IMR-90 (cell line): Measurements from ENCODE around the gene DPP6. TPM values are rescaled to one million over a fixed set of nuclear protein-coding genes. Genes with fewer than 3 reads are reported as not detected.

Experiments
- ATAC-seq: fragments of 200-7000 bp; cut with Tn5 transposase; 2 replicates; pipeline ENCODE4 v1.9.1; 2020; ENCODE audit warnings: low read depth, mild to moderate bottlenecking, moderate library complexity
- BruUV-seq: library from RNA; stranded (reverse); fragments of 400-500 nt; replicated peaks from 2 replicates; lab custom pipeline; 2021; lab: Mats Ljungman, UMichigan
- CTCF ChIA-PET: fragments of 300-600 bp; formaldehyde crosslinking; extraction: SDS; loops from one replicate; lab custom pipeline; 2021; ENCODE audit warnings: antibody characterized with exemption; lab: Yijun Ruan, JAX
- POLR2A ChIA-PET: fragments of 300-600 bp; sonication (Branson Sonifier 250); formaldehyde crosslinking; loops from one replicate; lab custom pipeline; 2022; ENCODE audit warnings: antibody characterized with exemption; ENCODE audit not compliant: unreplicated experiment; lab: Charles Lee
- DNase-seq: peaks from one replicate; pipeline ENCODE4 v3.0.0; 2013
- H2AFZ ChIP-seq: replicated peaks from 2 replicates; pipeline ENCODE3; 2013; ENCODE audit warnings: low read length, mild to moderate bottlenecking; ENCODE audit not compliant: poor library complexity
- H2AK5ac ChIP-seq: 2 replicates; pipeline ENCODE4 v1.6.1; 2013; ENCODE audit warnings: low read depth, low read length, inconsistent platforms
- H2AK9ac ChIP-seq: replicated peaks from 2 replicates; pipeline ENCODE3; 2013; ENCODE audit warnings: mild to moderate bottlenecking, low read depth, low read length, moderate library complexity; ENCODE audit not compliant: poor library complexity
- H2BK120ac ChIP-seq: 2 replicates; pipeline ENCODE4 v1.6.1; 2013; ENCODE audit warnings: low read depth, low read length, inconsistent platforms
- H2BK15ac ChIP-seq: 3 replicates; pipeline ENCODE4 v1.6.1; 2013; ENCODE audit warnings: low read depth, low read length, inconsistent platforms
- H2BK20ac ChIP-seq: 2 replicates; pipeline ENCODE4 v1.6.1; 2013; ENCODE audit warnings: low read depth, mild to moderate bottlenecking, inconsistent platforms, low read length, moderate library complexity
- H2BK5ac ChIP-seq: 2 replicates; pipeline ENCODE4 v1.6.1; 2013; ENCODE audit warnings: mild to moderate bottlenecking, low read depth, low read length, inconsistent platforms; ENCODE audit not compliant: poor library complexity, severe bottlenecking
- H3K14ac ChIP-seq: replicated peaks from 2 replicates; pipeline ENCODE4 v1.6.1; 2013; ENCODE audit warnings: low read depth, low read length, inconsistent platforms
- H3K18ac ChIP-seq: 2 replicates; pipeline ENCODE4 v1.6.1; 2013; ENCODE audit warnings: low read depth, low read length, control low read depth
- H3K23ac ChIP-seq: 2 replicates; pipeline ENCODE4 v1.6.1; 2013; ENCODE audit warnings: low read depth, low read length, inconsistent platforms
- H3K27ac ChIP-seq: 2 replicates; pipeline ENCODE4 v1.5.1; 2013; ENCODE audit warnings: mild to moderate bottlenecking, control low read depth, low read length; ENCODE audit not compliant: insufficient read depth
- H3K27me3 ChIP-seq: 2 replicates; pipeline ENCODE4 v1.6.1; 2013; ENCODE audit warnings: low read length; ENCODE audit not compliant: control insufficient read depth, insufficient read depth
- H3K36me3 ChIP-seq: 2 replicates; pipeline ENCODE4 v1.6.1; 2013; ENCODE audit warnings: low read length, mixed read lengths; ENCODE audit not compliant: control insufficient read depth, insufficient read depth
- H3K4ac ChIP-seq: 2 replicates; pipeline ENCODE4 v1.6.1; 2013; ENCODE audit warnings: low read depth, low read length, inconsistent platforms
- H3K4me1 ChIP-seq: 2 replicates; pipeline ENCODE4 v1.6.1; 2013; ENCODE audit warnings: low read length, mixed read lengths; ENCODE audit not compliant: control insufficient read depth, insufficient read depth
- H3K4me2 ChIP-seq: 2 replicates; pipeline ENCODE4 v1.6.1; 2013; ENCODE audit warnings: low read depth, mild to moderate bottlenecking, control low read depth, low read length, moderate library complexity
- H3K4me3 ChIP-seq: 2 replicates; pipeline ENCODE4 v1.5.1; 2013; ENCODE audit warnings: low read depth, mild to moderate bottlenecking, control low read depth, low read length, moderate library complexity; ENCODE audit not compliant: insufficient read depth
- H3K56ac ChIP-seq: 2 replicates; pipeline ENCODE4 v1.6.1; 2013; ENCODE audit warnings: low read length, inconsistent platforms; ENCODE audit not compliant: insufficient read depth; ENCODE audit errors: extremely low read depth
- H3K79me1 ChIP-seq, 2 experiments: 2 replicates each; pipeline ENCODE4 v1.6.1; 2013; ENCODE audit warnings: low read length in 2 of 2, inconsistent platforms in 1 of 2, low read depth in 1 of 2
- H3K9ac ChIP-seq: 2 replicates; pipeline ENCODE4 v1.6.1; 2013; ENCODE audit warnings: low read depth, low read length, control low read depth
- H3K9me1 ChIP-seq: 2 replicates; pipeline ENCODE4 v1.6.1; 2013; ENCODE audit warnings: low read length, inconsistent platforms; ENCODE audit not compliant: insufficient read depth
- H3K9me3 ChIP-seq: 2 replicates; pipeline ENCODE4 v1.6.1; 2013; ENCODE audit warnings: low read length; ENCODE audit not compliant: control insufficient read depth, insufficient read depth
- H4K20me1 ChIP-seq: 2 replicates; pipeline ENCODE4 v1.6.1; 2013; ENCODE audit warnings: low read length, inconsistent platforms; ENCODE audit not compliant: insufficient read depth
- H4K5ac ChIP-seq: 2 replicates; pipeline ENCODE4 v1.6.1; 2013; ENCODE audit warnings: mild to moderate bottlenecking, low read depth, low read length, control low read depth
- H4K8ac ChIP-seq, 2 experiments: 2 replicates each; pipeline ENCODE4 v1.6.1; 2013; ENCODE audit warnings: low read depth in 2 of 2, low read length in 2 of 2, control low read depth in 1 of 2, inconsistent platforms in 1 of 2
- H4K91ac ChIP-seq: 2 replicates; pipeline ENCODE4 v1.6.1; 2013; ENCODE audit warnings: low read depth, low read length, inconsistent platforms; ENCODE audit not compliant: insufficient read depth
- BHLHE40 ChIP-seq: fragments of 150-350 bp; IDR thresholded peaks from 2 replicates; pipeline ENCODE4 v1.6.1; 2016; ENCODE audit warnings: mild to moderate bottlenecking, low read depth, low read length
- CEBPB ChIP-seq: IDR thresholded peaks from 2 replicates; pipeline ENCODE4 v1.6.1; 2012; ENCODE audit warnings: low read depth, low read length, improper control_type of control experiment
- CHD1 ChIP-seq: IDR thresholded peaks from 2 replicates; pipeline ENCODE4 v1.6.1; 2012; ENCODE audit warnings: low read depth, low read length, improper control_type of control experiment
- FOS ChIP-seq: fragments of 150-350 bp; IDR thresholded peaks from 2 replicates; pipeline ENCODE4 v1.6.1; 2016; ENCODE audit warnings: low read depth, low read length
- MAFK ChIP-seq: IDR thresholded peaks from 2 replicates; pipeline ENCODE4 v1.6.1; 2012; ENCODE audit warnings: low read depth, low read length, improper control_type of control experiment
- MAZ ChIP-seq: IDR thresholded peaks from 2 replicates; pipeline ENCODE4 v1.6.1; 2012; ENCODE audit warnings: low read depth, mild to moderate bottlenecking, low read length, improper control_type of control experiment, moderate library complexity, borderline replicate concordance
- MXI1 ChIP-seq: IDR thresholded peaks from 2 replicates; pipeline ENCODE4 v1.6.1; 2012; ENCODE audit warnings: low read depth, mild to moderate bottlenecking, low read length, moderate library complexity, borderline replicate concordance
- NFE2L2 ChIP-seq: fragments of 150-350 bp; IDR thresholded peaks from 2 replicates; pipeline ENCODE4 v1.6.1; 2016; ENCODE audit warnings: low read depth, mild to moderate bottlenecking, low read length
- POLR2A ChIP-seq: IDR thresholded peaks from 2 replicates; pipeline ENCODE4 v1.6.1; 2012; ENCODE audit warnings: mild to moderate bottlenecking, low read depth, low read length
- RAD21 ChIP-seq: IDR thresholded peaks from 2 replicates; pipeline ENCODE4 v1.6.1; 2012; ENCODE audit warnings: low read length, improper control_type of control experiment
- RCOR1 ChIP-seq: IDR thresholded peaks from 2 replicates; pipeline ENCODE4 v1.6.1; 2012; ENCODE audit warnings: mild to moderate bottlenecking, low read length, improper control_type of control experiment; ENCODE audit not compliant: insufficient replicate concordance
- RFX5 ChIP-seq: IDR thresholded peaks from 2 replicates; pipeline ENCODE4 v1.8.0; 2012; ENCODE audit warnings: low read depth, mild to moderate bottlenecking, low read length, moderate library complexity
- SMC3 ChIP-seq: fragments of 150-350 bp; IDR thresholded peaks from 2 replicates; pipeline ENCODE4 v1.6.1; 2016; ENCODE audit warnings: low read depth, mild to moderate bottlenecking, antibody characterized with exemption, low read length, moderate library complexity
- WGBS, 2 experiments: methylation state at CpG; one replicate each; pipeline versions ENCODE4 v1.1.5 to v1.1.7; 2013; ENCODE audit warnings: missing lambda C conversion rate in 2 of 2; ENCODE audit not compliant: insufficient read length in 1 of 2; ENCODE audit errors: extremely low coverage in 2 of 2; 5-methylcytosine and 5-hydroxymethylcytosine counted together
- dilution Hi-C: fragments of 300-500 bp; cut with HindIII; formaldehyde crosslinking; loops from one replicate; pipeline ENCODE4 v1.14.3; 2018; ENCODE audit warnings: low sequenced_read_pairs; ENCODE audit not compliant: unreplicated experiment
- in situ Hi-C: fragments of 300-500 bp; cut with MboI; formaldehyde crosslinking; loops from 3 replicates; pipeline ENCODE4 v1.14.3; 2019; ENCODE audit warnings: low sequenced_read_pairs, inconsistent platforms, mixed read lengths
- intact Hi-C: fragments of 100-400 bp; cut with micrococcal nuclease; formaldehyde crosslinking; loops from 2 replicates; pipeline ENCODE4 v1.10.0; 2022
- polyA plus RNA-seq, 3 experiments: library from polyadenylated mRNA; depleted of rRNA; stranded (reverse); fragments of >200 nt; gene quantifications; 2 replicates each; pipeline ENCODE4 v1.2.3, GENCODE V29; 2012; ENCODE audit warnings: low replicate concordance in 1 of 3
- total RNA-seq: library from RNA; depleted of rRNA; stranded (reverse); fragments of >200 nt; gene quantifications from 2 replicates; pipeline ENCODE4 v1.2.3, GENCODE V29; 2012
- TF ChIP-seq, protein P1 (sequence below): conservative IDR thresholded peaks from 2 replicates; pipeline ENCODE4 v1.5.1; 2012; ENCODE audit warnings: mild to moderate bottlenecking, low read depth, low read length, improper control_type of control experiment
- TF ChIP-seq, protein P2 (sequence below): fragments of 150-350 bp; IDR thresholded peaks from 2 replicates; pipeline ENCODE4 v1.6.1; 2017; ENCODE audit warnings: mild to moderate bottlenecking, antibody characterized with exemption, low read length, low read depth
- TF ChIP-seq, protein P3 (sequence below): fragments of 150-350 bp; IDR thresholded peaks from 2 replicates; pipeline ENCODE4 v1.6.1; 2016; ENCODE audit warnings: low read depth, mild to moderate bottlenecking, low read length, moderate library complexity, borderline replicate concordance

The DPP6 gene
- total and polyA plus RNA-seq, 2 of the 4 experiments (the other 2 are of a cell fraction): not detected

DNA sequence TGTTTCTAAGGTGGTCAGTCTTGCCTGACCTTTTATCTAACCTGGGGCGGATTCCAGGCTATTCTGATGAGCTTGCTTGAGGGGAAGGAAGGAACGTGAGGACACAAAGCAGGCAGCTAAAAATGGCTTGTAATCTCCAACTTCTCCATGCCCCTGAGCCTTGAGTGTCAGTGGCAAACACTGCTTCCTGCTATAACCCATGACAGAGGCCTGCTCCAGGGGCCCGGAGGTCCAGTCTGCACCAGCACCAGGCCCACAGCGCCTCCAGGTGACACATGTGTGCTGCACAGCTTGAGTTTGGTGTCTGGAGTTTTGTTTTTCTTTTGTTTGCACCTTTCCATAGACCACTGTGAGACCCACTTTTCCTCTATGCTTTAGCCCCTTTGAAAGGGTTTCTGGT is 742.8 kb downstream of the DPP6 start:
- intact Hi-C loops: no loop called here

More for the DNA sequence above, 742.8 kb downstream of the DPP6 start:
- no peaks in the 10 kb centered on the region for H3K27me3 ChIP-seq
- in situ Hi-C loops (no loop called here), dilution Hi-C loops (no loop called here)
- no peak overlapping the region for H3K4ac ChIP-seq
- no peak overlapping the region for H2AFZ ChIP-seq
- no peak overlapping the region for H2AK9ac ChIP-seq
- H3K79me1 ChIP-seq: no peaks in the 10 kb centered on the region
- 0% methylated on average over 1 of the region's 4 CpGs; no CpG with 5 or more reads in 1 of the 2 experiments for WGBS, 2 experiments
- no TSS peak for BruUV-seq
- no peak overlapping the region for H2BK5ac ChIP-seq
- no peak overlapping the region for H3K4me2 ChIP-seq
- H3K27ac ChIP-seq: no peak overlapping the region
- H3K23ac ChIP-seq: no peak overlapping the region
- H3K56ac ChIP-seq: no peak overlapping the region
- H3K4me3 ChIP-seq: no peak overlapping the region
- no peak overlapping the region for H3K9ac ChIP-seq
- no peak overlapping the region for H2BK15ac ChIP-seq
- CTCF ChIA-PET: no interaction called here
- H3K9me3 ChIP-seq: peaks cover 31% of the 10 kb centered on the region
- no peak overlapping the region for H2BK20ac ChIP-seq
- H3K14ac ChIP-seq: no peak overlapping the region
- DNase-seq (no peak), ATAC-seq (no peak)
- TF ChIP-seq SMC3 (no peak), RAD21 (no peak), MXI1 (no peak), CEBPB (no peak), BHLHE40 (no peak), FOS (no peak), MAZ (no peak), MAFK (no peak), RCOR1 (no peak), RFX5 (no peak), POLR2A (no peak), NFE2L2 (no peak), CHD1 (no peak)
- TF ChIP-seq, protein P1, sequence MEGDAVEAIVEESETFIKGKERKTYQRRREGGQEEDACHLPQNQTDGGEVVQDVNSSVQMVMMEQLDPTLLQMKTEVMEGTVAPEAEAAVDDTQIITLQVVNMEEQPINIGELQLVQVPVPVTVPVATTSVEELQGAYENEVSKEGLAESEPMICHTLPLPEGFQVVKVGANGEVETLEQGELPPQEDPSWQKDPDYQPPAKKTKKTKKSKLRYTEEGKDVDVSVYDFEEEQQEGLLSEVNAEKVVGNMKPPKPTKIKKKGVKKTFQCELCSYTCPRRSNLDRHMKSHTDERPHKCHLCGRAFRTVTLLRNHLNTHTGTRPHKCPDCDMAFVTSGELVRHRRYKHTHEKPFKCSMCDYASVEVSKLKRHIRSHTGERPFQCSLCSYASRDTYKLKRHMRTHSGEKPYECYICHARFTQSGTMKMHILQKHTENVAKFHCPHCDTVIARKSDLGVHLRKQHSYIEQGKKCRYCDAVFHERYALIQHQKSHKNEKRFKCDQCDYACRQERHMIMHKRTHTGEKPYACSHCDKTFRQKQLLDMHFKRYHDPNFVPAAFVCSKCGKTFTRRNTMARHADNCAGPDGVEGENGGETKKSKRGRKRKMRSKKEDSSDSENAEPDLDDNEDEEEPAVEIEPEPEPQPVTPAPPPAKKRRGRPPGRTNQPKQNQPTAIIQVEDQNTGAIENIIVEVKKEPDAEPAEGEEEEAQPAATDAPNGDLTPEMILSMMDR: no peak
- TF ChIP-seq, protein P2, sequence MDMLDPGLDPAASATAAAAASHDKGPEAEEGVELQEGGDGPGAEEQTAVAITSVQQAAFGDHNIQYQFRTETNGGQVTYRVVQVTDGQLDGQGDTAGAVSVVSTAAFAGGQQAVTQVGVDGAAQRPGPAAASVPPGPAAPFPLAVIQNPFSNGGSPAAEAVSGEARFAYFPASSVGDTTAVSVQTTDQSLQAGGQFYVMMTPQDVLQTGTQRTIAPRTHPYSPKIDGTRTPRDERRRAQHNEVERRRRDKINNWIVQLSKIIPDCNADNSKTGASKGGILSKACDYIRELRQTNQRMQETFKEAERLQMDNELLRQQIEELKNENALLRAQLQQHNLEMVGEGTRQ: no peak
- TF ChIP-seq, protein P3, sequence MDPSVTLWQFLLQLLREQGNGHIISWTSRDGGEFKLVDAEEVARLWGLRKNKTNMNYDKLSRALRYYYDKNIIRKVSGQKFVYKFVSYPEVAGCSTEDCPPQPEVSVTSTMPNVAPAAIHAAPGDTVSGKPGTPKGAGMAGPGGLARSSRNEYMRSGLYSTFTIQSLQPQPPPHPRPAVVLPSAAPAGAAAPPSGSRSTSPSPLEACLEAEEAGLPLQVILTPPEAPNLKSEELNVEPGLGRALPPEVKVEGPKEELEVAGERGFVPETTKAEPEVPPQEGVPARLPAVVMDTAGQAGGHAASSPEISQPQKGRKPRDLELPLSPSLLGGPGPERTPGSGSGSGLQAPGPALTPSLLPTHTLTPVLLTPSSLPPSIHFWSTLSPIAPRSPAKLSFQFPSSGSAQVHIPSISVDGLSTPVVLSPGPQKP: no peak
- H2BK120ac ChIP-seq: no peak overlapping the region
- POLR2A ChIA-PET: no interaction called here
- no peak overlapping the region for H2AK5ac ChIP-seq
- H3K9me1 ChIP-seq: no peaks in the 10 kb centered on the region
- H3K18ac ChIP-seq: no peak overlapping the region
- no peaks in the 10 kb centered on the region for H3K4me1 ChIP-seq
- H4K5ac ChIP-seq: no peak overlapping the region
- no peak overlapping the region for H4K8ac ChIP-seq
- no peaks in the 10 kb centered on the region for H4K20me1 ChIP-seq
- no peaks in the 10 kb centered on the region for H3K36me3 ChIP-seq
- no peak overlapping the region for H4K91ac ChIP-seq
